Prostate gland (tissue), 2 donors: ENCODE data around the gene RGS7.

Source experiments
- CTCF ChIP-seq, 4 experiments: fragments of 200-600 bp in 2 of 4; fragments of 450-650 bp in 2 of 4; sonication (generic) in 2 of 4; IDR thresholded peaks; 1 replicate in 3 of 4; 2 replicates in 1 of 4; pipeline ENCODE4 v1.5.1; 2016 to 2019; ENCODE audit warnings: antibody characterized with exemption in 4 of 4, mild to moderate bottlenecking in 2 of 4, moderate library complexity in 2 of 4
- POLR2A ChIP-seq: fragments of 450-650 bp; IDR thresholded peaks from one replicate; pipeline ENCODE4 v1.6.1; 2016; ENCODE audit warnings: antibody characterized with exemption, mild to moderate bottlenecking

- TF ChIP-seq CTCF (IDR thresholded peaks at IDR 0.05) (no peak), POLR2A (no peak)
These were observed 273.7 kb downstream of the RGS7 start for GRCh38 chr1:241083285-241083684.
